GM12875 (cell line): ENCODE measurements around the gene METTL15.

ENCODE experiments used
- H3K4me3 ChIP-seq: one replicate; pipeline ENCODE4 v1.5.1; 2011; ENCODE audit warnings: low read depth, low read length, control low read depth
- CTCF ChIP-seq: IDR thresholded peaks from 2 replicates; pipeline ENCODE4 v1.5.1; 2011; ENCODE audit warnings: low read depth, mild to moderate bottlenecking, control low read depth, inconsistent platforms, low read length, moderate library complexity, borderline replicate concordance; ENCODE audit not compliant: insufficient read depth

Gene METTL15

GRCh38 chr11:28137366-28137765 is 29.2 kb downstream of the METTL15 start:
- TF ChIP-seq CTCF, result no peak
- H3K4me3 ChIP-seq, result no peak overlapping the region

- no peak overlapping the region for H3K4me3 ChIP-seq
- TF ChIP-seq CTCF, result no peak
These were observed 29.6 kb downstream of the METTL15 start for GRCh38 chr11:28137832-28138231.

GRCh38 chr11:28139841-28140415 is 31.7 kb downstream of the METTL15 start:
- TF ChIP-seq CTCF, result no peak
- no peak overlapping the region for H3K4me3 ChIP-seq

- no peak overlapping the region for H3K4me3 ChIP-seq
- no peak for TF ChIP-seq CTCF
These were observed 32.7 kb downstream of the METTL15 start for GRCh38 chr11:28140689-28141455.

- no peak for TF ChIP-seq CTCF
- H3K4me3 ChIP-seq, result no peak overlapping the region
These were observed 34.5 kb downstream of the METTL15 start for GRCh38 chr11:28142724-28143123.

GRCh38 chr11:28144808-28145207 is 36.6 kb downstream of the METTL15 start:
- no peak overlapping the region for H3K4me3 ChIP-seq
- TF ChIP-seq CTCF, result no peak
